HG03558 (cell line): ENCODE measurements around the gene GUCY1A2.

Experiments
- ATAC-seq: cut with Tn5 transposase; IDR thresholded peaks from one replicate; pipeline ENCODE4 v1.9.1; 2021; ENCODE audit warnings: moderate number of reproducible peaks; ENCODE audit not compliant: unreplicated experiment; ENCODE audit errors: extremely low read depth

GUCY1A2 gene

DNA sequence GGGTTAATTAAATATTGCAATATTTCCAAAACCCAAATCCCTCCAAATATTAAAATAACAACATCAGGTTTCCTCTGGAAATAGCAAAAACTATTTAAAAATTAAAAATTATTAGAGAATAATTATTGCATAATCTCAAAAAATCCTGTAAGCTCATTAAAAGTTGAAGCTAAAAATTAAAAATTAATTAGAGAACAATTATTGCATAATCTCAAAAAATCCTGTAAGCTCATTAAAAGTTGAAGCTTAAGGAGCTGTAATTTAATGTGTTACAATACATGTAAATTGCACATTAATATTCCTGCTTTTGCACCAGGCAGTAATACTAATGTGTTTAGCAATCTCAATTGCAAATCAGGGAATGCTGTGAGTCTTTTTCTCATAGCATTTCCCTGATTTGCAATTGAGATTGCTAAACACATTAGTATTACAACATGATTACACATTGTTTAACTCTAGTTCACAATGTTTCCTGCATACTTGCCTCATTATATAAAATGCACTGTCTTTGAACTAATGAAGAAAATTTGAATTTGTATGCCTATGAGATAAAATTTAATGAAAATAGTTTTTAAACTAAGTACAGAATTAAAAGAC, 247.7 kb downstream of the GUCY1A2 start:
- no peak for ATAC-seq

DNA sequence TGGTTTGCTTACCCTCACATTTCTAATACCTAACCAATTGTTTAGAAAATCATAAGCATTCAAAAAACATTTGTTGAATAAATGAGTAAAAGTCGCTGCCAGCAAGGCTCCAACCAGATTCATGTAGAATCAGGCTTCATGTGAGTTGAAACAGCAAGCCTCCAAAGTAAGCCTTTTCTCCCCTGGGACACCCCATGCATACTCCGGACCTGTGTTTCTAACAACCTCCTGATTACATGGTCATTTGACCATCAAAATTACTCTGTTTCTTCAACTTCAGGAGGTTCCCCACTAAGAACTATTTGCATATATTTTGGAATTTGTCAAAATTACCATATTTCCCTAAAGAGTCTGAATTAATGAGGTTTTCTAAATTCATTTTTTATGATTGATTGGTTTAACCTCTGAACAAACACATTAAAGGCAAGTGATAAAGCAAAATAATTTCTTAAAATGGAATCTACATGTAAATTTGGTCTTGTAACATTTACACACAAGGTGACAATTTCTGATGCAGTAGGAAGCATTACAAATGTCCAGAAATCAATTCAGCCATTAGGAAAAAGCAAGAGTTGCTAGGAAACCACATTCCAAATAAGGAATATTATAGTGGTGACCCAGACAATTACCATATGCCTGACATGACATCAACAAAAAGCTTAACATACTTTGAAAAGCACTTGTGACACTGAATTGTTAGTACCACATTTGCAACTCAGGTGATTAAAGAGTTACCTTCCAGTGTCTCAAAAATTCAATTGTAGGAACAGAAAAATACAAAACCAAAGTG, 252.6 kb downstream of the GUCY1A2 start:
- no peak for ATAC-seq

DNA sequence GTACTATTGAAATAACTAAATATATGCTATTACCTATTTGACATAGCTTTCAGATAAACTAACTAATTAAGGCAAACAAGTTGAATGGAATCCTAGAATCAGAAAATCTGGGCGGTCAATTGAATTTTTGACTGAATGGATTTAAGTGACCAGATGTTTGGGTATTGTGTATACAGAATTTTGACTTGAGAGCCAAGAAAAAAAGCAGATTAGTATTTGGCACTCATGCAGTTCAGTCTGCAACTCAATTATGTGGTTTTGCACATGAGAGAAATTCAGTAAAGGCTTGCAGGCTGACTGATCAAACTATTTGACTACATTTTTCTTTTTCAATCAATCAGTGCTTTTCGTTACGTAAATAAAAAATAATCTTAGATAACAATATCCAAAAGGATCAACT, 254.8 kb downstream of the GUCY1A2 start:
- ATAC-seq, result no peak

DNA sequence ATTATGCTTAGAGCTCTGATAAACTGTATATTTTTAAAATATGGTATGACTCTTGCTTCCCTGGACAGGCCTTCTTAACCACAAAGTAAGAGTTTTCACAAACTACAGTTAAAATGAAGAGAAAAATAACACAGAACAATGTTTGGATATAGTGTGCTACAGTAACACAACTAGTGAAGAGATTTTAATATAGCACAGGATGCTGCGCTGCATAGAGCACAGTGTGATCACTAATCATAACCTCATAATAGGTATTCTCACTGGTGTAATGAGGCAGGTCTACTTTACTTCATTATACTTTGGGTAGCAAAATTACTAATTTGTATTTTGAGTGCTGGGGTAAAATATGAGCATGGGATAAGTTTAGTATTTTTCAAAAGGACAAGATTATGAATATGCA, 256.5 kb downstream of the GUCY1A2 start:
- no peak for ATAC-seq

- no peak for ATAC-seq
These were observed 257.0 kb downstream of the GUCY1A2 start for GRCh38 chr11:106761240-106761639.

DNA sequence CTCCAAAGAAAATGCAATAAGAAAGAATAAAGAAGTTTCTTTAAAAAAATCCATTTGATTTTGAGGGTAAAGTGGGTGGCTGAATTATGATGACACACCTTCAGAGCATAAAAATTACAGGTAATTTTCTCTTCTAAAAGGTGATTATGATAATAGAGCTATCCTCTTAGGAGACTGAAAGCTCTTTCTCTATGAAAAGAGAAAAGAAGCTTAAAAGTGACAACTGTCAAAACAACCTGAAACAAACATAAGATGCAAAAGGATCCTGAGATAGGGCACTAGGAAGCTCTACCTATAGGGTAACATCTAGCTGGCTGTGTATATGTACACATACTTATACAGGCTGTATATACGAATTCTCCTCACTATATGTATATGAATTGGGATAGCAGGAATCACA, 270.2 kb downstream of the GUCY1A2 start:
- ATAC-seq, result no peak

GRCh38 chr11:106745941-106746340, 272.3 kb downstream of the GUCY1A2 start:
- no peak for ATAC-seq

GRCh38 chr11:106733635-106734034, 284.6 kb downstream of the GUCY1A2 start:
- ATAC-seq, result no peak

DNA sequence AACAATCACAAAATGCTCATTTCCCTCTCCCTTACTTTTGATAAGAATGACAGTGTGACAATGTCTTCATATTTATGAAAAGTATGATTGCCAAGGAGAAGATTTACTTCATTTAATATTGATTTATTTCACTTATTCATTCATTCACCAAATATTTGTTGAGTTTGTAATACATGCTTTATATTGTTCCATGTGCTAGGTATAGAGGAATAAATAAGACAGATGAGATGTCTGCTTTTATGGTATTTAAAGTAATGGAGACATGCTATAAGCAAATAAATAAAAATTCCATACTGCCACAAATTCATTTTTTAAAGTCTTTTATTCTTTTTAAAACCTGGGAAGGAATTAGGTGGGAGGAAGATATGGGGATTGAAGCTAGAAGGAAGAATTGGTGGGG, 289.4 kb downstream of the GUCY1A2 start:
- ATAC-seq, result no peak

GRCh38 chr11:106728379-106728778, 289.9 kb downstream of the GUCY1A2 start:
- no peak for ATAC-seq

GRCh38 chr11:106727256-106727655, 291.0 kb downstream of the GUCY1A2 start:
- ATAC-seq, result no peak

GRCh38 chr11:106724293-106724892, 293.9 kb downstream of the GUCY1A2 start:
- no peak for ATAC-seq

GRCh38 chr11:106723071-106723470, 295.2 kb downstream of the GUCY1A2 start:
- no peak for ATAC-seq

- no peak for ATAC-seq
These were observed 301.1 kb downstream of the GUCY1A2 start for GRCh38 chr11:106717222-106717621.

DNA sequence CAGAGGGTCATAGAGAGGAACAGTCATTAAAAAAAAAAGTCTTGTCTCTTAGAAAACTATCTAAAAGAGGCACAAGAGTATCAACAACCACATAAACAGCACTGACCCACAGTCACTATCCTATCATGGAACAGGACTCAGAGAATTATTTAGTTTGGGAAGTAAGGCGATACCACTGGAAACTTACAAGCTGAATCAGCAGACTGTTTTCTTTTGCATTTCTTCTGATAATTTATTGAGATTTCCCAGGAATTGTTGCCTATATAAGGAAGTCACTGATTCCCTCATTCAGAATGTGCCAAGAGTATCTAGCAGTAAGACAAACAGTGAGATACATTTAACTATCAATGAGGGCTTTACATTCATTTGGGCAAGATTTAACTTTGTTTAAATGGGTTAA, 304.1 kb downstream of the GUCY1A2 start:
- ATAC-seq, result no peak

DNA sequence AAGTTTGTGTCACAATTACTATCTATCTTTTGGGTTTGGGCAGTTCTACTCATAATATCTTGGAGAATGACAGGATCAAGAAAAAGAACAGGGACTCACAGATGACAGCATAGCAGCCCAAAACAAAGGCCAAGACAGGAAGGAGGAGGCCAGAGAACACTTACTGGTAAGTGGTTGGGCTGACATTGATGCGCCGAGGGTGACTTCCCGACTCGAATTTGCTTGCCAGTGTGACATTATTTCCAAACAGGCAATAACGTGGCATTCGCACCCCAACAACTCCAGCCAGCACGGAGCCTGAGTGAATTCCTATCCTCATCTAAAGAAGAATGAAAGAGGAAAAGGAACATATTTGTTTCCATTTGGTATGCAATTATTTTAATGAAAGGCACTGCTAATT, 309.9 kb downstream of the GUCY1A2 start:
- no peak for ATAC-seq

DNA sequence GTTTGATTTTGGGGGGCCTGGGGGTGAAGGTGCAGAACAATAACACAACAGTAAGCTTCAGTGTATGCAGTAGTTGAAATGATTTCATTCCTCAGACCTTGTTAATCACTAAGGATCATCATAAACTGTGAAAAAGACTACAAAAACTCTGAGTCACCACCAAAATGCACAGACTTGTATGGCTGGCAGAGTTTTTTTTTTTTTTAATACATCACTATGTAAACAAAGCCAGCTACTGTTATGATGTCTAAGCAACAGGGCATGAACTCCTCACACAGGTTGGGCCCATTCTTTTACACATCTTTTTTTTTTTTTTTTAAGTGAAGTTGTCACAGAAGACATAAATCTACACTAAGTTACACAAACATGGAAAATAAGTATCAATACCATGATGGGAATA, 311.9 kb downstream of the GUCY1A2 start:
- ATAC-seq, result no peak

DNA sequence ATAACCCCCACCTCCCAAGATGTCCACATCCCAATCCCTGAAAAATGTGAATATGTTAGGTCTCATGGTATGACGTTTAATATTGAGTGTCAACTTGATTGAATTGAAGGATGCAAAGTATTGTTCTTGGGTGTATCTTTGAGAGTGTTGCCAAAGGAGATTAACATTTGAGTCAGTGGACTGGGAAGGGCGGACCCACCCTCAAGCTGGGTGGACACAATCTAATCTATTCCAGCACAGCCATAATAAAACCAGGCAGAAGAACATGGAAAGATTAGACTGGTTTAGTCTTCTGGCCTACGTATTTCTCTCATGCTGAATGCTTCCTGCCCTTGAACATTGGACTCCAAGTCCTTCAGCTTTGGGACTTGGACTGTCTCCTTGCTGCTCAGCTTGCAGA, 315.5 kb downstream of the GUCY1A2 start:
- ATAC-seq, result no peak

DNA sequence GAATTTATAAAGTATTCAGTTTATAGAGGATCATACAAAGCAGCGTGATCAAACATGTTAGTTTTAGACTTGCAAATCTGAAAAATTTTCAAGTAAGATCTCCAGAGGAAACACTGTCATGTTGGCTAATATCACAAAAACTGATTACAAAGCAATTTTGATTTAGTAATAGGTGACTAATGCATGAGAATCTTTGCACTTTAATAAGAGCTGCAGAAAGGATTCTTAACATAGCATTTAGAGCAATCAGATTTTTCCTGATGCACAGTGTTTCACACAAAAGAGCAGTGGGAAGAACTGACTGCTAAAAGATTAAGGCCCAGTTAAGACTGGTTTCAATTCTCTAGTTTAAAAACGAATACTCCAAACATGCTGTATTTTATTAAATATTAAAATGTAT, 321.2 kb downstream of the GUCY1A2 start:
- no peak for ATAC-seq

- no peak for ATAC-seq
These were observed 322.8 kb downstream of the GUCY1A2 start for GRCh38 chr11:106695506-106695905.

DNA sequence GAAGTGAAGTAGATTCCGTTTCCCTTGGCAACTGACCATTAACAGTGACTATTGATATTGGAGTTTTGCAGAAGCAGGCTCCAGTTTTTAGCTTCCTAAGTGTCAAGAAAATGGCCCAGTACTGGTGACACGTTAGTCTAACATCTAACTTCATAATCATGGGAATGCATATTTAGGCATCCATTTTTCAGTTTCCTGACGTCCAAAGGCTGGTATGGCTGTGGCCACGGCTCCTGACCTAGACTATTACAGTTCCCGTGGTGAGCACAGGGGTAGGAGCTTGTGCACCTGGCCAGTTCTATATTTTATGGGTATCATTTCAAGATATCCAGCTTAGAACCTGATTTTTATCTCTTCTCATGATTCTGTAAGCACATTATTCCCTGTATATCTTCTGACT, 323.8 kb downstream of the GUCY1A2 start:
- no peak for ATAC-seq
